HG02870 (cell line): ENCODE data around the gene MEN1.

Source experiments
- ATAC-seq: cut with Tn5 transposase; IDR thresholded peaks from one replicate; pipeline ENCODE4 v1.9.1; 2021; ENCODE audit warnings: mild to moderate bottlenecking, moderate library complexity; ENCODE audit not compliant: unreplicated experiment

Gene MEN1

GRCh38 chr11:64788321-64789215, 21.8 kb downstream of the MEN1 start:
- ATAC-seq: no peak

DNA sequence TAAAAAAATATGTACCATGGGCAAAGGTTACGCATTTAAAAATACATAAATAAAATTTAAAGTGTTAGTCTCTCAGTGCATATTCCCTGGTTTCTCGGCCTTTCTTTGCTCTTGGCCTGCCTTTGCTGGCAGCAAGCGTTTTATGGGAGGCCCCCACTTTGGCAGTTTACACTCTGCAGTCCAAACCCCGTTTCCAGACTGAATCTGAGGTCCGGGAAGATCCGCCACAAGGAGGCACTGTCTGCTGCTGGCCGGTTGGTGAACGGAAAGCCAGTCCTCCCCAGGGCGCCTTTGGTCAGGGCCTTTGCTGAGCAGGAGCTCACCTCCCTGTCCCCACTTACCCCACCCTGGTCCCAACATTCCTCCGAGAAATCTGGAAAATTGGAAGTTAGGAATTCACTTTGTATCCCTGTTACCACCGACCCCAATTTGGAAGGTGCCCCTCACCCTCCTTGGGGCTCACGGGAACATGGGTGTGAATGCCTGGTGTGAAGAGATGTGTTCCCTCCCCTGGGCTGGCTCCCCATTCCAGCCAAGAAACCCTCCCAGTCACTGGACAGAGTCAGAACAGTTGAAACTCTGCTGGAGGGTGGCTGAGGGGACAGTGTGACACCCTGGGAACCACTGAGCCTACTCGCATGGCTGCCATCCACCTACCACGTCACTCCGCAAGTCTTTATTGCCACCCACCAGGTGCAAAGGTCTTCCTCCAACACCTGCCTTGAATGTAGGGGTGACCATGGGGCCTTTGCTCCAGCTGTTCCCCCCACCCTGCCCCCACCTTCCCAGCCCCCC, 22.6 kb downstream of the MEN1 start:
- no peak for ATAC-seq

- no peak for ATAC-seq
These were observed 24.0 kb downstream of the MEN1 start for GRCh38 chr11:64786308-64786707.

DNA sequence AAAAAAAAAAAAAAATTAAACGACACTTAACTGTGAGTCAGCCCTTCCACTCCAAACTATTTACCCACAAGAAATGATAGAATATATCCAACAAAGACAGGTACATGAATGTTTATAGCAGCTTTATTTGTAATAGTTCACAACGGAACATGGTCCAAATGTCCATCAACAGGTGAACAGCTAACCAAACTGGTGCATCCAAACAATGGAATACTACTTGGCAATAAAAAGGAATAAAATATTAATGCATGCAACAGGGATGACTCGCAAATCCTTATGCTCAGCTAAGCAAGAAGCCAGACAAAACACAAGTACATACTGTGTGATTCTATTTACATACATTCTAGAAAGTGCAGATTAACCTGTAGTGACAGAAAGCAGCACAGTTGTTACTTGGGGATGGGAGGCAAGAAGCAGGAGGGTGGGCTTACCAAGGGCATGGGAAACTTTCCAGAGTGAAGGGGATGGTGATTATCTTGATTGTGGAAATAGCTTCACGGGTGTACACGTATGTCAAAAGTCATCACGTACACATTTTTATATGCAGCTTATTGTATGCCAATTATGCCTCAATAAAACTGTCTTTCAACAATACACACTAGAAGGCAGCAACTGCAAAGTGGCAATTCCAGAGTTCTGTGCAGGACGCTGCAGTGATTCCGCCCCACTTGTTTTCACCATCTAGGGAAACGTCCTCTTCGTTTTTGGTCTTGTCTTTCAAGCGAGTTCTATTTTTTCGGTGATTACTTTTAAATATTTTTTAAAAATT, 25.4 kb downstream of the MEN1 start:
- ATAC-seq: no peak

DNA sequence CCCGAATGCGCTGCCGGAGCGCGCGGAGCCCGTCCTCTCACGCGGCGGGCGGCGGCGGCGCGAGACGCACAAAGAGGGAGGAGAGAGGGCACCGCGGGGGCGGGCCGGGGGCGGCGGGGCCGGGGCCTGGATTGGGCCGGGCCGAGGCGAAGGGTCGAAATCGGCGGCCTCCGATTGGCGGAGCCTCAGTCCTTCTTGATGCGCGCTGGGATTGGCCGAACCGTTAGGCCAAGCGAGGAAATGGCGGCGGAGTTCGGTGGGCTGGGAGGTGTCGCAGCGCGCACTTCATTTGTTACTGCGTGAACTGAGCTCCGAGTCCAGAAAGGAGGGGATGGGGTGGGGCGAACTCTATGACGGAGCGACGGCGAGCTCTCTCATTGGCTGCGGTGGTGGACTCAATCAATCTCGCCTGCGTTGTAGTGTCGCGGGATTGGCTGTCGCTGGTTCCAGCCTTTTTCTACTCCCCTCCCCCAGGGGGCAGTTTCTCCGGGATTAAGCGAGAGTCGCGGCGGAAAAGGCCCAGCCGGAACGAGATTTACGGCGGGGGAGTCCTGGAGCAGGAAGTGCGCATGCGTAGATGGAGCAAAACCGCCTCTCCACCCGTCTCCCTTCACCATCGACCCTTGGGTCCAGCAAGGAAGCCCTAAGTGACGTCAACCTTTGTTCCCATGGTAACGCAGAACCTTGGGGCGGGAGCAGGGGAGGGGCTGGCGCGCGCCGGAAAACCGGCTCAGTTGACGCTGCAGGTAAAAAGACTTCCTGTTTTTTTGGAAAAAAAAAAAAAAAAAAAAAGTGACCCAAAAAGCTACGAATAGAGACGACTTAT, 31.7 kb downstream of the MEN1 start, which contains the start of gene SF1:
Gene SF1 (minus strand): TSS at position 70 of the 826 bp plus-strand sequence. CDS start 150 bp downstream, outside the sequence.
- peak; percentile 80 for ATAC-seq

GRCh38 chr11:64778223-64778472, 32.2 kb downstream of the MEN1 start:
- ATAC-seq: no peak

- no peak for ATAC-seq
These were observed 32.7 kb downstream of the MEN1 start for GRCh38 chr11:64777449-64778222.

- no peak for ATAC-seq
These were observed 33.5 kb downstream of the MEN1 start for GRCh38 chr11:64776875-64777274.

DNA sequence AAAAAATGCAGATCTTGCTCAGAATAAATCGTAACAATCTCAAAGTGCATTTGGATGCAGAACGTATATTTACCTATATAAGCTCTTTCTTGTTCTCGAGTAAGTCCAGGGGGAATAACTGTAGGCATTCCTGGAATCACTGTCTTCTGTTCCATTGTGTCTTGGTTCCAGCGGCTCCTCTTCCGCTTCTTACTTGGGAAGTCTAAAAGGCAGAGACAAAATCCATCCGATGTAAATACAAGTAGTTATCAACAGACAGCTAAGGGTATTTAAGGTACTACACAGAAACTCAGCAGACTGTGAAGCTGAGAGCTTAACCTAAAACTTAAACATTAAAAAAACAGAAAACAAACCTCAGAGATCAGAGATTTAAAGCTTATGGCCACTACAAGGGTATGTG, 33.9 kb downstream of the MEN1 start:
- ATAC-seq: no peak

- ATAC-seq: no peak
These were observed 36.2 kb downstream of the MEN1 start for GRCh38 chr11:64774144-64774543.

DNA sequence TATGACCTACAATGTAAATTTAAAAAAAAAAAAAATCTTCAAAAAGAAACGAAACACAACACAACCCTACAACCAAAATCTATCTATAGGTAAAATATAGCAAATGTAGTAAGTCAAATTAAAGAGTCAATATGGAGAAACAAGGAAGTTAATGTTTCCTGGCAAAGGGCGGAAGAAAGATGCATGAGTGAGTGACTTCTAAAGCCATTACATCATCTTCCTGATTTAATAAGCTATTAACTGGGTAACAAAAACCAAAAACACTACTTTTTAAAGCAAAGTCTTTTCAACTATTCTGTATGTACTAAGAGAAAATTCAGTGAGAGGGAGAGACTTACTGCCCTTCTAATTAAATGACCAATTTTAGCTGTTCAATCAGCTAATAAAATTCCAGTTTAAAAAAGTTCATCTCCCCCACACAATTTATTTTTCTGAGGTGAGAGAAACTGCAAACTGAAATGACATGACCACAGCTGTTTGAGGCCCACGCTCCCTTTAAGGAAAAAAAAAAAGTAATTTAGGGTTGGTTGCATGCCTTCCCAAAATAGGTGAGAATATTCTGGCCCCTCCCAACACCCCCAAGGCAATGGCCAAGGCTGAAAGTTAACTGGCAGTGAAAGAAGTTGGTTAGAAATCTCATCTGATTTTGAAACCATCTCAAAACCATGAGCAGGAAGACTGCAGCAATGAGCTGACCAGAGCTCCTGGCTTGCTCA, 37.9 kb downstream of the MEN1 start:
- ATAC-seq: no peak

GRCh38 chr11:64771861-64772260, 38.5 kb downstream of the MEN1 start:
- ATAC-seq: no peak

DNA sequence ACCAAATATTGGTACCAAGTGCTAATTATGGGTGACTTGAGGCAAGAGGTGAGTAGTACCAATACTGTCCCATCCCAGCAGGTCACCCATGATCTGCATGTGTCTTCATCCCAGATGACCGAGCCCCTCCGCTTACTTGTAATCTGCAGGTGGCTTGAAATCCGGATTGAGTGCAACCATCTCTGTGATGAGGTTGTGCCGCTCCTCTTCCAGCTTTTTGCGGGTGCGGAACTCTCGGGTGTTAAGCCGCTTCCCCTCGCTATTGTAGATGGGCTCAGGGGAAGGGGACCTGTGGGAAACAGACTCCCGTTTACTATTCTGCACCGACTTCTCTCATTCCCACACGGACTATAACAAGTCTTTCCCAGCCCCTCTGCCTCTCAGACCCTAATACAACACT, 40.2 kb downstream of the MEN1 start:
- no peak for ATAC-seq

GRCh38 chr11:64769283-64769682, 41.1 kb downstream of the MEN1 start:
- ATAC-seq: no peak

GRCh38 chr11:64768300-64768694, 42.1 kb downstream of the MEN1 start:
- no peak for ATAC-seq

- ATAC-seq: no peak
These were observed 42.7 kb downstream of the MEN1 start for GRCh38 chr11:64767344-64768299.

- no peak for ATAC-seq
These were observed 43.5 kb downstream of the MEN1 start for GRCh38 chr11:64766881-64767280.
